ENCODE results near the gene OGFOD1. TPM values are rescaled to one million over a fixed set of nuclear protein-coding genes. Genes with fewer than 3 reads are reported as not detected.

The OGFOD1 gene
- total and polyA plus RNA-seq, 2 of the 13 experiments (the other 11 are each of a cell fraction or from before 2014, with no cell fraction given), result 35.2 to 81.3 TPM

DNA sequence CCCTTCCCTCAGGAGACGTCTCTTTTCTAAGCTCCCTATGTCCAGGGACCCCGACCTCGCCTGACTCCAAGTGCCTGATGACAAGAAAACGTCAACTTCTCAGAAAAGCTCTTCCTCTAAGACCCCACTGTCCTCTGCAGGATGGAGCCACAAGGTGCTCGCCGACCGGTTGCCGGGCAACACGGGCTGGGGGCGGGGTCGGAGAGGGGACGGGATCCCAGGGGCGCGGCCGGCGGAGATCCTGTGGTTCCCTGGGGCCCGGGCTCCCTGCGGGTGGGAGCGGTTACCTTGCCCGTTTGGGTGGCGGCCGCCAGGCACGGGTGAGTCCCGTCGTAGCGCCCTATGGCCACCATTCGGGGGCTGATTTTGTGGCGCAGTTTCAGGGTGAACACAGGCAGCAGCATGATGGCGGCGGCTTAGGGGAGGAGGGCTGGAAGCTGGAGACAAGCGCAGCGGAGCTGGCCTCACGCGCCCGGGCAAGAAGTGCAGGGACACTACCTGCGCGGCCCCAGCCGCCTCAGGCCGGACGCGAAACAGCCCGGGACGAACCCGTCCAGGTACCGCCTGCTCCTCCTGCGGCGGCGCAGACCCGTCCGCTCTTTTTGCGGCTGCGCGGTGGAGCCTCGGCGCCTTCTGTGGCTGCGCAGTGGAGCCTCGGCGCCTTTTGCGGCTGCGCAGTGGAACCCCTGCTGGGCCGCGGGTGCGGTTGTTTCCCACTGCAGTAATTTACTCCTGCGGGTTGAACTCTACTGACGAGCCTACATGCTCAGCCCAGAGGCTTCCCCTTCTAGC is 68.3 kb downstream of the OGFOD1 start, which contains the start of gene BBS2 (continued):
- TF ChIP-seq FOXO4 (CRISPR knock-in tag; conservative IDR thresholded peaks at IDR 0.05) (no peak), ZNF225 (CRISPR knock-in tag; IDR thresholded peaks at IDR 0.05) (peak; percentile 90), MIER2 (CRISPR knock-in tag; IDR thresholded peaks at IDR 0.05) (no peak), RFX1 (IDR thresholded peaks at IDR 0.05) (peak; percentile 69), KLF9 (CRISPR knock-in tag; IDR thresholded peaks at IDR 0.05; ENCODE audit: low read depth) (0 out of 2 replicates have a peak, but pooled peaks have one; percentile 49), KLF6 (CRISPR knock-in tag; IDR thresholded peaks at IDR 0.05) (peak; percentile 1), KLF13 (CRISPR knock-in tag; IDR thresholded peaks at IDR 0.05) (peak; percentile 95; the same call in 1 of the 2 replicates), ZNF672 (CRISPR knock-in tag; IDR thresholded peaks at IDR 0.05) (no peak), NR0B2 (CRISPR knock-in tag; IDR thresholded peaks at IDR 0.05) (peak; percentile 79), ZNF780A (CRISPR knock-in tag; IDR thresholded peaks at IDR 0.05) (no peak), FOXO1 (CRISPR knock-in tag; IDR thresholded peaks at IDR 0.05) (peak; percentile 62; the same call in 1 of the 2 replicates), SUZ12 (IDR thresholded peaks at IDR 0.05; ENCODE audit: low read depth, low read length) (no peak), BCLAF1 (IDR thresholded peaks at IDR 0.05) (no peak), MEF2D (CRISPR knock-in tag; IDR thresholded peaks at IDR 0.05) (peak; percentile 87), ZNF709 (CRISPR knock-in tag; IDR thresholded peaks at IDR 0.05) (peak; percentile 73; the same call in 1 of the 2 replicates), ZNF558 (CRISPR knock-in tag; IDR thresholded peaks at IDR 0.05; ENCODE audit: borderline replicate concordance) (no peak), ZNF124 (CRISPR knock-in tag; IDR thresholded peaks at IDR 0.05) (no peak; the same call in 1 of the 2 replicates), MEIS1 (CRISPR knock-in tag; IDR thresholded peaks at IDR 0.05; ENCODE audit: borderline replicate concordance) (no peak), KDM5A (IDR thresholded peaks at IDR 0.05; ENCODE audit: borderline replicate concordance, low read length) (no peak; the same call in 1 of the 2 replicates), ZNF282 (IDR thresholded peaks at IDR 0.05; ENCODE audit: partially characterized antibody) (no peak), JUNB (CRISPR knock-in tag; IDR thresholded peaks at IDR 0.05; ENCODE audit: borderline replicate concordance) (no peak), U2AF2 (IDR thresholded peaks at IDR 0.05; ENCODE audit: low read depth, low read length) (0 out of 2 replicates have a peak, but pooled peaks have one; percentile 22), ZNF30 (CRISPR knock-in tag; IDR thresholded peaks at IDR 0.05) (no peak)
- TF ChIP-seq, protein P1, sequence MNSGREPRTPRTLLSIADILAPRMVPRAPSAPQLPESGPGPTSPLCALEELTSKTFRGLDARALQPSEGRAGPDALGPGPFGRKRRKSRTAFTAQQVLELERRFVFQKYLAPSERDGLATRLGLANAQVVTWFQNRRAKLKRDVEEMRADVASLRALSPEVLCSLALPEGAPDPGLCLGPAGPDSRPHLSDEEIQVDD (CRISPR knock-in tag; IDR thresholded peaks at IDR 0.05; ENCODE audit: borderline replicate concordance), result no peak
- TF ChIP-seq, protein P2, sequence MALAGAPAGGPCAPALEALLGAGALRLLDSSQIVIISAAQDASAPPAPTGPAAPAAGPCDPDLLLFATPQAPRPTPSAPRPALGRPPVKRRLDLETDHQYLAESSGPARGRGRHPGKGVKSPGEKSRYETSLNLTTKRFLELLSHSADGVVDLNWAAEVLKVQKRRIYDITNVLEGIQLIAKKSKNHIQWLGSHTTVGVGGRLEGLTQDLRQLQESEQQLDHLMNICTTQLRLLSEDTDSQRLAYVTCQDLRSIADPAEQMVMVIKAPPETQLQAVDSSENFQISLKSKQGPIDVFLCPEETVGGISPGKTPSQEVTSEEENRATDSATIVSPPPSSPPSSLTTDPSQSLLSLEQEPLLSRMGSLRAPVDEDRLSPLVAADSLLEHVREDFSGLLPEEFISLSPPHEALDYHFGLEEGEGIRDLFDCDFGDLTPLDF (CRISPR knock-in tag; IDR thresholded peaks at IDR 0.05), result peak; percentile 75; the same call in 1 of the 2 replicates

All from HepG2 (cell line).